Body of pancreas (tissue), 4 donors: ENCODE data around the gene NRGN. TPM values are rescaled to one million over a fixed set of nuclear protein-coding genes. Genes with fewer than 3 reads are reported as not detected.
A peak's percentile ranks its signal among the peaks of the same experiment; 100 is the strongest.

Source experiments
- ATAC-seq: fragments of 150-250 bp; one replicate; pipeline ENCODE4 v1.9.1; 2016
- DNase-seq, 4 donors: peaks; one replicate each; pipeline ENCODE4 v3.0.0-alpha.2; 2019
- H3K27ac ChIP-seq, 4 donors: fragments of 200-600 bp; sonication (generic); 1 replicate in 3 of 4; 2 replicates in 1 of 4; pipeline versions ENCODE4 v1.5.1 to v1.6.1; 2016 to 2019; ENCODE audit warnings: mild to moderate bottlenecking in 1 of 4, mixed read lengths in 1 of 4, moderate library complexity in 1 of 4
- H3K27me3 ChIP-seq, 2 donors: fragments of 200-600 bp; sonication (generic); one replicate each; pipeline ENCODE4 v1.6.0; 2016; ENCODE audit warnings: mild to moderate bottlenecking in 1 of 2
- H3K36me3 ChIP-seq, 2 donors: fragments of 200-600 bp; sonication (generic); replicated peaks in 1 of 2; 2 replicates each; pipeline ENCODE4 v1.5.1; 2016; ENCODE audit warnings: low read depth in 2 of 2; ENCODE audit not compliant: insufficient read depth in 1 of 2
- H3K4me1 ChIP-seq: fragments of 200-600 bp; sonication (generic); one replicate; pipeline ENCODE4 v1.6.0; 2016
- H3K4me3 ChIP-seq, 2 donors: fragments of 200-600 bp; sonication (generic); 1 replicate in 1 of 2; 2 replicates in 1 of 2; pipeline ENCODE4 v1.5.1; 2016 to 2019
- H3K9me3 ChIP-seq, 3 donors: fragments of 200-600 bp; sonication (generic); 1 replicate in 2 of 3; 2 replicates in 1 of 3; pipeline ENCODE4 v1.5.1; 2016
- CTCF ChIP-seq, 7 experiments: fragments of 450-650 bp in 4 of 7; fragments of 200-600 bp in 3 of 7; sonication (generic) in 3 of 7; IDR thresholded peaks; one replicate each; pipeline ENCODE4 v1.5.1; 2016 to 2019; ENCODE audit warnings: antibody characterized with exemption in 7 of 7
- POLR2A ChIP-seq, 3 donors: fragments of 450-650 bp; IDR thresholded peaks; one replicate each; pipeline ENCODE4 v1.6.1; 2016; ENCODE audit warnings: antibody characterized with exemption in 3 of 3, mild to moderate bottlenecking in 2 of 3
- WGBS, 2 donors: methylation state at CpG; one replicate each; pipeline ENCODE4 v1.1.5; 2017; 5-methylcytosine and 5-hydroxymethylcytosine counted together
- intact Hi-C: fragments of 100-400 bp; cut with DNase I; formaldehyde crosslinking; loops from one replicate; pipeline ENCODE4 v1.15.1; 2023
- total RNA-seq, 2 donors: library from RNA; depleted of rRNA; stranded (reverse); fragments of >200 nt; gene quantifications; one replicate each; pipeline ENCODE4 v1.1.0, GENCODE V29; 2016

Gene NRGN
- total RNA-seq, 2 donors from 2014 or later: not detected

- Histone ChIP-seq H3K27me3 (peaks cover 0 to 7% of the 10 kb centered on the region in 2 donors), H3K4me1 (peaks cover 17% of the 10 kb centered on the region), H3K4me3 (no peak overlapping the region), H3K36me3 (no peaks in the 10 kb centered on the region), H3K27ac (no peak overlapping the region), H3K9me3 (no peaks in the 10 kb centered on the region)
- ATAC-seq (no peak), DNase-seq (no peak)
- 34 to 40% methylated on average over 10 to 21 of the region's 21 CpGs for WGBS, 2 donors
- intact Hi-C loops: no loop called here
- TF ChIP-seq POLR2A (IDR thresholded peaks at IDR 0.05): no peak
- no peak for TF ChIP-seq CTCF (IDR thresholded peaks at IDR 0.05)
Observed at GRCh38 chr11:124738713-124739478, 846 bp upstream of the NRGN start.

DNA sequence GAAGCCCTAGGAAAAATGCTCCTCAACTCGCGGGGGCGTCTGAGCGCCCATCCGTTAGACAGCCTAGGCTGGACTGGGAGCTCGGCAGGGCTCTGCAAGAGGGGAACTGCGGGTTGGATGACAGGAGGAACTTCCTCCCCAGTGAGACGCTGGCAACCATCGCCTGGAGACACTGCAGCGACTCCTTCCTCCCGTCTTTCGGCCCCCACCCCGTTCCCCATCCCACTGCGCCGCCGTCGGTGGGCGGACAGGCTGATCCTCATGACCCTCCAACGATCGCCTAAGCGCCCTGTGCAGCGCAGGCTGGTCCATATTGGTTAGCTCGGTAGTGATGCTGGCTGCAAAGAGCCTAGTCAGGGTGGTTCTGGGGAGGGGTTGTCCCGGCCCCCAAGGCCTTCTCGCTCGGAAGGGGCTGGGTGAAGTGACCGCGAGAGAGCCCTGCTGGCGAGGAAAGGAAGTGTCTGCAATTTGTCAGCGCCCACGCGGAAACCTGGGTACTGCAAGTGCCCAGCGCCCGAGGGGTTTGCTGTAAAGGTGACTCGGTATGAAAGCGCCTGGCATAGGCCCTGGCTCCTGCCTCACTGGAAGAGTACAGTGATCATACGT lies 638 bp downstream of the NRGN start:
- peak in 1 of 4 donors; percentile 22 for DNase-seq
- Histone ChIP-seq H3K27ac (no peak overlapping the region), H3K9me3 (no peaks in the 10 kb centered on the region), H3K27me3 (peaks cover 0 to 15% of the 10 kb centered on the region in 2 donors), H3K4me3 (no peak overlapping the region), H3K36me3 (no peaks in the 10 kb centered on the region), H3K4me1 (peaks cover 20% of the 10 kb centered on the region)
- WGBS, 2 donors: 5 to 12% methylated on average over 18 to 37 of the region's 37 CpGs
- intact Hi-C loops: no loop called here
- peak; percentile 16 for ATAC-seq
- TF ChIP-seq POLR2A (IDR thresholded peaks at IDR 0.05): no peak
- peak in 6 of 7 experiments; percentile 14 to 39 (median 20) for TF ChIP-seq CTCF (IDR thresholded peaks at IDR 0.05)

DNA sequence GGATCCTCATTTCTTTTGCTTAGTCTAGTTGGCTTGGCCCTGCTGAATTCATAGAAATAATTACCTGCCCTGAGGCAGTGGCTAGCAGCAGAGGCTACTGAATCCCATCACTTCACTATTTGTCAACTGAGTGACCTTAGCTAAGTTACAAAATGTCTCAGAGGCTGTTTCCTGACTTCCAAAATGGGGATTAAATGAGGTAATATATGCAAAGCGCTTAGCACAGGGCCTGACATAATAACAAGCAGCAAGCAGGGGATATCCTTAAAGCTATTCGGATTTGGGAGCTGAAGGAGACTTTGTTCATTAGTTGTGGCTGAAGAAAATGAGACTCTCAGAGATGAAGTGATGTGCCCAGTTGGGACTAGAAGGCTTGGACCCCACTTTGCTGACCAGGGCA lies 2.8 kb downstream of the NRGN start:
- H3K9me3 ChIP-seq: no peaks in the 10 kb centered on the region
- no peak overlapping the region for H3K4me3 ChIP-seq
- no peak for TF ChIP-seq POLR2A (IDR thresholded peaks at IDR 0.05)
- TF ChIP-seq CTCF (IDR thresholded peaks at IDR 0.05): no peak
- ATAC-seq (no peak), DNase-seq (no peak)
- H3K36me3 ChIP-seq: no peaks in the 10 kb centered on the region
- 56 to 64% methylated on average over 2 of the region's 2 CpGs for WGBS, 2 donors
- peaks cover 39% of the 10 kb centered on the region for H3K4me1 ChIP-seq
- intact Hi-C loops: no loop called here
- peaks cover 0 to 19% of the 10 kb centered on the region in 2 donors for H3K27me3 ChIP-seq
- no peak overlapping the region for H3K27ac ChIP-seq

DNA sequence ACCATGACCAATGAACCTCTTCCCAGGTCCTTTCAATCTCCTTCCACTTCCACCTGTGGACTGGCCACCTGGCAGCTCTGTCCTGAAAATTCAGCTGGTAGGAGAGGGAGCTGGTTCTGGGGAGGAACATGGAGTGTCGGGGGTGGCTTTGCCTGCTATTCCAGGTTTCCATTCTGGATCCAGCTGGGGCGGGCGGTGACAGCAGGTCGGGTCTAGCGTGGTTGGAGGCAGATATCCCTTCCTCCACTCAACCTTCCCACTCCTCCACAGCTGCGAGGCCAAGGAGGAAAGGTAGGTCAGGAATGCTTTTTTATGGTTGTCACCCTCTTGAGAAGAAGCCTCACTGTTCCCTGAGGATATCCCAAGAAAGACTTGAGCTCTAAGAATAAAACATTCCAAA lies 3.3 kb downstream of the NRGN start:
- no peak for ATAC-seq
- no peak for TF ChIP-seq CTCF (IDR thresholded peaks at IDR 0.05)
- TF ChIP-seq POLR2A (IDR thresholded peaks at IDR 0.05): no peak
- no peak for DNase-seq
- Histone ChIP-seq H3K27me3 (peaks cover 0 to 19% of the 10 kb centered on the region in 2 donors), H3K9me3 (no peaks in the 10 kb centered on the region), H3K27ac (no peak overlapping the region), H3K36me3 (no peaks in the 10 kb centered on the region), H3K4me3 (no peak overlapping the region), H3K4me1 (peaks cover 43% of the 10 kb centered on the region)
- 65 to 70% methylated on average over 6 of the region's 6 CpGs for WGBS, 2 donors
- intact Hi-C loops: no loop called here
